Ovary (tissue), 3 donors: ENCODE measurements around the gene SLC17A5.

ENCODE experiments used
- POLR2A ChIP-seq: fragments of 450-650 bp; IDR thresholded peaks from one replicate; pipeline ENCODE4 v1.6.1; 2017; ENCODE audit warnings: antibody characterized with exemption, mild to moderate bottlenecking, moderate library complexity
- TF ChIP-seq, protein P1 (sequence below), 3 donors: fragments of 450-650 bp in 2 of 3; fragments of 200-600 bp in 1 of 3; IDR thresholded peaks; one replicate each; pipeline versions ENCODE4 v1.5.1 to v1.8.0; 2016 to 2022; ENCODE audit warnings: antibody characterized with exemption in 3 of 3, mild to moderate bottlenecking in 1 of 3
- donor health status: DM: no; HTN: no; CAD: no.

GRCh38 chr6:73580247-73581149, 73.3 kb downstream of the SLC17A5 start:
- peak; percentile 25 for TF ChIP-seq POLR2A
- TF ChIP-seq, protein P1, sequence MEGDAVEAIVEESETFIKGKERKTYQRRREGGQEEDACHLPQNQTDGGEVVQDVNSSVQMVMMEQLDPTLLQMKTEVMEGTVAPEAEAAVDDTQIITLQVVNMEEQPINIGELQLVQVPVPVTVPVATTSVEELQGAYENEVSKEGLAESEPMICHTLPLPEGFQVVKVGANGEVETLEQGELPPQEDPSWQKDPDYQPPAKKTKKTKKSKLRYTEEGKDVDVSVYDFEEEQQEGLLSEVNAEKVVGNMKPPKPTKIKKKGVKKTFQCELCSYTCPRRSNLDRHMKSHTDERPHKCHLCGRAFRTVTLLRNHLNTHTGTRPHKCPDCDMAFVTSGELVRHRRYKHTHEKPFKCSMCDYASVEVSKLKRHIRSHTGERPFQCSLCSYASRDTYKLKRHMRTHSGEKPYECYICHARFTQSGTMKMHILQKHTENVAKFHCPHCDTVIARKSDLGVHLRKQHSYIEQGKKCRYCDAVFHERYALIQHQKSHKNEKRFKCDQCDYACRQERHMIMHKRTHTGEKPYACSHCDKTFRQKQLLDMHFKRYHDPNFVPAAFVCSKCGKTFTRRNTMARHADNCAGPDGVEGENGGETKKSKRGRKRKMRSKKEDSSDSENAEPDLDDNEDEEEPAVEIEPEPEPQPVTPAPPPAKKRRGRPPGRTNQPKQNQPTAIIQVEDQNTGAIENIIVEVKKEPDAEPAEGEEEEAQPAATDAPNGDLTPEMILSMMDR (IDR thresholded peaks at IDR 0.05) = peak in 2 of 3 donors; percentile 24 to 51
